HepG2 (cell line): ENCODE results near the gene TFF2. TPM values are rescaled to one million over a fixed set of nuclear protein-coding genes. Genes with fewer than 3 reads are reported as not detected.

ENCODE experiments used
- ATAC-seq: fragments of 200-7000 bp; cut with Tn5 transposase; 3 replicates; pipeline ENCODE4 v1.9.1; 2020; ENCODE audit warnings: mild to moderate bottlenecking, moderate library complexity
- BruUV-seq: library from RNA; stranded (reverse); fragments of 400-500 nt; replicated peaks from 2 replicates; lab custom pipeline; 2021; lab: Mats Ljungman, UMichigan
- CTCF ChIA-PET: fragments of 300-600 bp; formaldehyde crosslinking; extraction: SDS; loops from one replicate; lab custom pipeline; 2021; ENCODE audit warnings: low total read pairs, inconsistent platforms, low intra/inter-chr PET ratio; lab: Yijun Ruan, JAX
- POLR2A ChIA-PET: fragments of 350-600 bp; sonication (Branson Sonifier 250); formaldehyde crosslinking; loops from one replicate; lab custom pipeline; 2020; ENCODE audit warnings: antibody characterized with exemption, inconsistent platforms; lab: Yijun Ruan, JAX
- DNase-seq: peaks from one replicate; pipeline ENCODE4 v3.0.0-alpha.2; 2015; ENCODE audit warnings: low spot score
- FAIRE-seq: peaks from 3 replicates; lab custom pipeline; 2011; peaks lifted over from hg19 to GRCh38; lab: Jason Lieb, UNC
- H2AFZ ChIP-seq: one replicate; pipeline ENCODE4 v1.6.1; 2011; ENCODE audit warnings: low read length, inconsistent platforms
- H3K27ac ChIP-seq: fragments of 300-600 bp; 3 replicates; pipeline ENCODE4 v1.8.0; 2011; ENCODE audit warnings: mixed run types, mild to moderate bottlenecking, mixed read lengths, low read length, inconsistent platforms; ENCODE audit not compliant: insufficient read depth; ENCODE audit errors: extremely low read length
- H3K27me3 ChIP-seq, 2 experiments: fragments of 200-600 bp in 1 of 2; 2 replicates in 1 of 2; 3 replicates in 1 of 2; pipeline versions ENCODE4 v1.6.0 to v1.8.0; 2011; ENCODE audit warnings: low read length in 2 of 2, mild to moderate bottlenecking in 2 of 2, moderate library complexity in 2 of 2, inconsistent platforms in 1 of 2; ENCODE audit not compliant: insufficient read depth in 2 of 2, control insufficient read depth in 1 of 2
- H3K36me3 ChIP-seq, 2 experiments: fragments of 200-600 bp in 1 of 2; replicated peaks in 1 of 2; 2 replicates in 1 of 2; 3 replicates in 1 of 2; pipeline versions ENCODE4 v1.5.1 to v1.8.0; 2011; ENCODE audit warnings: low read length in 2 of 2, inconsistent platforms in 1 of 2; ENCODE audit not compliant: insufficient read depth in 2 of 2, control insufficient read depth in 1 of 2
- H3K4me1 ChIP-seq: 2 replicates; pipeline ENCODE4 v1.5.1; 2012; ENCODE audit warnings: low read length, inconsistent platforms; ENCODE audit not compliant: insufficient read depth
- H3K4me2 ChIP-seq: 2 replicates; pipeline ENCODE4 v1.6.0; 2011; ENCODE audit warnings: low read depth, low read length, inconsistent platforms
- H3K4me3 ChIP-seq, 3 experiments: fragments of 200-600 bp in 1 of 3; sonication (generic), shearing (Covaris generic) in 1 of 3; replicated peaks in 1 of 3; 2 replicates each; pipeline ENCODE4 v1.5.1; 2011 to 2016; ENCODE audit warnings: low read length in 3 of 3, inconsistent platforms in 2 of 3, low read depth in 2 of 3, mild to moderate bottlenecking in 2 of 3, control low read depth in 1 of 3, mixed read lengths in 1 of 3; ENCODE audit not compliant: insufficient read depth in 1 of 3
- H3K79me2 ChIP-seq: one replicate; pipeline ENCODE4 v1.6.1; 2011; ENCODE audit warnings: low read length, inconsistent platforms; ENCODE audit not compliant: insufficient read depth
- H3K9ac ChIP-seq: 2 replicates; pipeline ENCODE4 v1.6.0; 2011; ENCODE audit warnings: mild to moderate bottlenecking, low read depth, low read length, inconsistent platforms; ENCODE audit not compliant: insufficient read depth
- H3K9me3 ChIP-seq: 2 replicates; pipeline ENCODE4 v1.5.1; 2012; ENCODE audit warnings: mild to moderate bottlenecking, low read length
- H4K20me1 ChIP-seq: 2 replicates; pipeline ENCODE4 v1.6.0; 2011; ENCODE audit warnings: inconsistent platforms, mild to moderate bottlenecking, low read length, moderate library complexity; ENCODE audit not compliant: insufficient read depth
- CCDC6 ChIP-seq: sonication (generic); formaldehyde crosslinking; IDR thresholded peaks from 2 replicates; pipeline ENCODE4 v1.8.1; 2022; ENCODE audit warnings: mild to moderate bottlenecking, missing genetic modification reagents, moderate library complexity
- HOXA7 ChIP-seq: sonication (generic); formaldehyde crosslinking; IDR thresholded peaks from 2 replicates; pipeline ENCODE4 v1.8.1; 2022; ENCODE audit warnings: mild to moderate bottlenecking, missing genetic modification reagents, moderate library complexity
- JDP2 ChIP-seq: sonication (generic); formaldehyde crosslinking; IDR thresholded peaks from 2 replicates; pipeline ENCODE4 v1.8.1; 2022; ENCODE audit warnings: missing genetic modification reagents, borderline replicate concordance
- KLF9 ChIP-seq: IDR thresholded peaks from 2 replicates; pipeline ENCODE4 v1.6.1; 2016; ENCODE audit warnings: low read depth
- NFIC ChIP-seq: IDR thresholded peaks from 2 replicates; pipeline ENCODE4 v1.6.1; 2012; ENCODE audit warnings: mild to moderate bottlenecking, low read length, inconsistent platforms
- SETDB1 ChIP-seq: sonication (generic); formaldehyde crosslinking; IDR thresholded peaks from 2 replicates; pipeline ENCODE4 v1.5.1; 2020; ENCODE audit warnings: missing genetic modification reagents, mild to moderate bottlenecking, borderline replicate concordance
- SSRP1 ChIP-seq: IDR thresholded peaks from 2 replicates; pipeline ENCODE4 v1.6.1; 2016; ENCODE audit warnings: control low read depth
- ZBTB10 ChIP-seq: sonication (generic); formaldehyde crosslinking; IDR thresholded peaks from 2 replicates; pipeline ENCODE4 v1.4.0; 2020; ENCODE audit warnings: missing genetic modification reagents, borderline replicate concordance
- ZNF143 ChIP-seq: sonication (generic); formaldehyde crosslinking; IDR thresholded peaks from 2 replicates; pipeline ENCODE4 v1.4.0; 2020; ENCODE audit warnings: missing genetic modification reagents
- ZNF430 ChIP-seq: sonication (generic); formaldehyde crosslinking; IDR thresholded peaks from 2 replicates; pipeline ENCODE4 v1.9.0; 2021; ENCODE audit warnings: mild to moderate bottlenecking, missing genetic modification reagents
- ZNF614 ChIP-seq: IDR thresholded peaks from 2 replicates; pipeline ENCODE4 v1.6.1; 2018; ENCODE audit warnings: missing biosample characterization, missing genetic modification reagents, inconsistent platforms, borderline replicate concordance
- WGBS: methylation state at CpG from one replicate; pipeline ENCODE4 v1.1.6; 2017; ENCODE audit warnings: low lambda C conversion rate; 5-methylcytosine and 5-hydroxymethylcytosine counted together
- in situ Hi-C: cut with HindIII; loops from 2 replicates; pipeline ENCODE4 v1.10.0; 2017; ENCODE audit warnings: low pct_unique_long_range_greater_than_20kb; ENCODE audit not compliant: extremely low pct_ligation_motif_present
- intact Hi-C: fragments of 100-400 bp; cut with micrococcal nuclease; formaldehyde crosslinking; loops from one replicate; pipeline ENCODE4 v1.10.0; 2022; ENCODE audit not compliant: unreplicated experiment
- polyA plus RNA-seq, 8 experiments: library from polyadenylated mRNA; depleted of rRNA in 3 of 8; stranded (reverse) in 7 of 8; unstranded in 1 of 8; fragments of >200 nt; fragmentation: Illumina TruSeq in 4 of 8; extraction: Trizol in 4 of 8; gene quantifications; 2 replicates each; pipeline versions ENCODE4 v1.2.1 to v1.2.3, GENCODE V29; 2011 to 2016; ENCODE audit warnings: low read depth in 4 of 8, missing spikeins in 1 of 8, mixed read lengths in 1 of 8; ENCODE audit not compliant: insufficient read depth in 1 of 8
- total RNA-seq, 5 experiments: library from RNA; depleted of rRNA; stranded (reverse); fragments of >200 nt; fragmentation: Illumina TruSeq; extraction: Trizol; gene quantifications; 2 replicates each; pipeline ENCODE4 v1.2.3, GENCODE V29; 2016; ENCODE audit warnings: low read depth in 1 of 5
- TF ChIP-seq, protein P1 (sequence below): sonication (generic); formaldehyde crosslinking; IDR thresholded peaks from 2 replicates; pipeline ENCODE4 v1.5.1; 2020; ENCODE audit warnings: mild to moderate bottlenecking, missing genetic modification reagents

Gene TFF2
- total and polyA plus RNA-seq, 2 of the 13 experiments (the other 11 are each of a cell fraction or from before 2014, with no cell fraction given), result 1.5 TPM; not detected in 1

- TF ChIP-seq ZNF614 (CRISPR knock-in tag), result no peak
Measured at GRCh38 chr21:42317341-42317741, 33.5 kb downstream of the TFF2 start (continued).

GRCh38 chr21:42316891-42317290 is 33.9 kb downstream of the TFF2 start:
- Histone ChIP-seq H3K4me2 (no peak overlapping the region), H3K27me3 (no peaks in the 10 kb centered on the region; a peak in 1 of 5 replicates), H3K79me2 (no peaks in the 10 kb centered on the region), H3K9me3 (no peaks in the 10 kb centered on the region), H3K27ac (no peak overlapping the region), H2AFZ (no peak overlapping the region), H3K4me3 (no peak overlapping the region), H3K4me1 (peaks cover 46% of the 10 kb centered on the region), H4K20me1 (no peaks in the 10 kb centered on the region), H3K9ac (no peak overlapping the region), H3K36me3 (no peaks in the 10 kb centered on the region)
- CTCF ChIA-PET, result no interaction called here
- intact Hi-C loops (no loop called here), in situ Hi-C loops (no loop called here)
- WGBS, result 89% methylated on average over 11 of the region's 16 CpGs
- POLR2A ChIA-PET, result no interaction called here
- DNase-seq (no peak), ATAC-seq (no peak), FAIRE-seq (no peak)
- TF ChIP-seq KLF9 (CRISPR knock-in tag) (no peak), NFIC (no peak), SSRP1 (no peak), CCDC6 (CRISPR knock-in tag) (no peak), ZNF143 (CRISPR knock-in tag) (no peak), JDP2 (no peak), ZBTB10 (CRISPR knock-in tag) (no peak), HOXA7 (CRISPR knock-in tag) (no peak), ZNF430 (CRISPR knock-in tag) (no peak), SETDB1 (CRISPR knock-in tag) (no peak)
- TF ChIP-seq, protein P1, sequence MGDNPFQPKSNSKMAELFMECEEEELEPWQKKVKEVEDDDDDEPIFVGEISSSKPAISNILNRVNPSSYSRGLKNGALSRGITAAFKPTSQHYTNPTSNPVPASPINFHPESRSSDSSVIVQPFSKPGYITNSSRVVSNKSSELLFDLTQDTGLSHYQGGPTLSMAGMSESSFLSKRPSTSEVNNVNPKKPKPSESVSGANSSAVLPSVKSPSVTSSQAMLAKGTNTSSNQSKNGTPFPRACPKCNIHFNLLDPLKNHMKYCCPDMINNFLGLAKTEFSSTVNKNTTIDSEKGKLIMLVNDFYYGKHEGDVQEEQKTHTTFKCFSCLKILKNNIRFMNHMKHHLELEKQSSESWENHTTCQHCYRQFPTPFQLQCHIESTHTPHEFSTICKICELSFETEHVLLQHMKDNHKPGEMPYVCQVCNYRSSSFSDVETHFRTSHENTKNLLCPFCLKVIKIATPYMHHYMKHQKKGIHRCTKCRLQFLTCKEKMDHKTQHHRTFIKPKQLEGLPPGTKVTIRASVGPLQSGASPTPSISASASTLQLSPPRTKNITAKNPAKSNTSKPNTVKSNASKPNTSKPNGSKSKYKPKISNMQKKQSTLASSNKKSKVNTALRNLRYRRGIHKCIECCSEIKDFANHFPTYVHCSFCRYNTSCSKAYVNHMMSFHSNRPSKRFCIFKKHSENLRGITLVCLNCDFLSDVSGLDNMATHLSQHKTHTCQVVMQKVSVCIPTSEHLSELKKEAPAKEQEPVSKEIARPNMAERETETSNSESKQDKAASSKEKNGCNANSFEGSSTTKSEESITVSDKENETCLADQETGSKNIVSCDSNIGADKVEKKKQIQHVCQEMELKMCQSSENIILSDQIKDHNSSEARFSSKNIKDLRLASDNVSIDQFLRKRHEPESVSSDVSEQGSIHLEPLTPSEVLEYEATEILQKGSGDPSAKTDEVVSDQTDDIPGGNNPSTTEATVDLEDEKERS, result no peak
- no TSS peak for BruUV-seq
